ENCODE results near the gene ABI1. TPM values are rescaled to one million over a fixed set of nuclear protein-coding genes. Genes with fewer than 3 reads are reported as not detected.

The ABI1 gene
- 22.9 and 29.3 TPM in 2 replicates for total RNA-seq (2016; rRNA removed; fragmentation: Illumina TruSeq; extraction: Trizol)
- 3.5 and 4.0 TPM in 2 replicates for total RNA-seq (2016; cell fraction: cytosol; rRNA removed; fragmentation: Illumina TruSeq; extraction: Trizol; ENCODE audit: low read depth)
- total RNA-seq (2016; cell fraction: insoluble cytoplasmic fraction; rRNA removed; fragmentation: Illumina TruSeq; extraction: Trizol): 23.9 and 24.7 TPM in 2 replicates
- total RNA-seq (2016; cell fraction: membrane; rRNA removed; fragmentation: Illumina TruSeq; extraction: Trizol): 9.3 and 10.0 TPM in 2 replicates
- 18.3 and 20.7 TPM in 2 replicates for total RNA-seq (2016; cell fraction: nucleus; rRNA removed; fragmentation: Illumina TruSeq; extraction: Trizol)
- polyA plus RNA-seq (2011; rRNA removed): 16.4 and 20.9 TPM in 2 replicates
- 13.4 and 17.1 TPM in 2 replicates for polyA plus RNA-seq (2011; cell fraction: cytosol; rRNA removed)
- polyA plus RNA-seq (2011; cell fraction: nucleus; rRNA removed): 11.7 and 12.2 TPM in 2 replicates
- polyA plus RNA-seq (2012): 12.8 and 18.5 TPM in 2 replicates
- 1.3 TPM in 2 replicates for polyA plus RNA-seq (2016; cell fraction: cytosol; fragmentation: Illumina TruSeq; extraction: Trizol; ENCODE audit: low read depth)
- polyA plus RNA-seq (2016; cell fraction: insoluble cytoplasmic fraction; fragmentation: Illumina TruSeq; extraction: Trizol; ENCODE audit: low read depth): 28.5 and 28.8 TPM in 2 replicates
- 4.5 and 5.5 TPM in 2 replicates for polyA plus RNA-seq (2016; cell fraction: membrane; fragmentation: Illumina TruSeq; extraction: Trizol; ENCODE audit: low read depth)
- polyA plus RNA-seq (2016; cell fraction: nucleus; fragmentation: Illumina TruSeq; extraction: Trizol; ENCODE audit: insufficient read depth, low read depth): 18.6 and 19.8 TPM in 2 replicates
- polyA minus RNA-seq (2011; rRNA and poly(A)+ RNA removed; ENCODE audit: low replicate concordance): 13.8 and 16.1 TPM in 2 replicates
- polyA minus RNA-seq (2011; cell fraction: cytosol; rRNA and poly(A)+ RNA removed): 11.3 and 13.0 TPM in 2 replicates
- 37.5 and 44.6 TPM in 2 replicates for polyA minus RNA-seq (2011; cell fraction: nucleus; rRNA and poly(A)+ RNA removed)
- percentile 77 among the genes with signal in this experiment for Bru-seq, nascent RNA
- BruChase-seq, experiment 1, labeled RNA remaining after a 6-hour chase: percentile 71 among the genes with signal in this experiment
- BruChase-seq, experiment 2, labeled RNA remaining after a 2-hour chase: percentile 69 among the genes with signal in this experiment
- long read RNA-seq, experiment 1, transcript ABI1-205 (10 exons, 3,516 nt): major isoform, 5 of 23 reads
- long read RNA-seq, experiment 1, partial matches to known transcripts: 2 of 23 reads
- long read RNA-seq, experiment 1, other reads (novel, unspliced or antisense): 13 of 23 reads
- long read RNA-seq, experiment 2, partial matches to known transcripts: 2 of 31 reads
- long read RNA-seq, experiment 2, other reads (novel, unspliced or antisense): 26 of 31 reads

- WGBS (ENCODE audit: low lambda C conversion rate): 2% methylated on average over 24 of the region's 59 CpGs
- DNase-seq (ENCODE audit: low spot score): peak; percentile 98
- Histone ChIP-seq H3K27ac (ENCODE audit: extremely low read length, insufficient read depth, low read length) (peak within 1 kb of the TSS; percentile 93), H2AFZ (ENCODE audit: low read length) (peak within 1 kb of the TSS; percentile 84), H3K9me3 (ENCODE audit: low read length) (no peaks in the 10 kb centered on the region), H3K4me3 (replicated peaks in 1 of 3; ENCODE audit: insufficient read depth in 1 of 3, low read depth in 2 of 3, low read length in 3 of 3) (peak within 1 kb of the TSS; percentile 75 to 100 (median 95)), H3K9ac (ENCODE audit: insufficient read depth, low read depth, low read length) (peak within 1 kb of the TSS; percentile 93), H3K4me1 (ENCODE audit: insufficient read depth, low read length) (peaks cover 31% of the 10 kb centered on the region), H3K36me3 (replicated peaks in 1 of 2; ENCODE audit: control insufficient read depth in 1 of 2, insufficient read depth in 2 of 2, low read length in 2 of 2) (no peaks in the 10 kb centered on the region), H3K27me3 (ENCODE audit: control insufficient read depth in 1 of 2, insufficient read depth in 2 of 2, low read length in 2 of 2) (peaks cover 0 to 7% of the 10 kb centered on the region in 2 experiments; a peak in 1 of 5 replicates), H3K79me2 (ENCODE audit: insufficient read depth, low read length) (peaks cover 43% of the 10 kb centered on the region), H3K4me2 (ENCODE audit: low read depth, low read length) (peak within 1 kb of the TSS; percentile 83), H4K20me1 (ENCODE audit: insufficient read depth, low read length) (peaks cover 6% of the 10 kb centered on the region; the same call in 1 of the 2 replicates)
- intact Hi-C loops (cut with micrococcal nuclease; ENCODE audit: unreplicated experiment) (loop anchor here (2.0 kb wide), 2 partner anchors 22 to 126 kb away; no protein-coding TSS in a partner anchor), in situ Hi-C loops (cut with HindIII; ENCODE audit: extremely low pct_ligation_motif_present, low pct_unique_long_range_greater_than_20kb) (no loop called here)
- ChIA-PET POLR2A (interaction anchor here (0.6 to 1.1 kb wide), 3 partner anchors 40 to 135 kb away, joined by 3 to 4 read pairs (median 4); no protein-coding TSS in a partner anchor), CTCF (ENCODE audit: low intra/inter-chr PET ratio, low total read pairs) (interaction anchor here (1.0 to 1.4 kb wide), 2 partner anchors 21 to 135 kb away, joined by 4 to 5 read pairs; no protein-coding TSS in a partner anchor)
- BruUV-seq (replicated peaks): TSS peak; percentile 63
- peak; percentile 95 for ATAC-seq
- FAIRE-seq: peak; percentile 95
- TF ChIP-seq RAD21 (CRISPR knock-in tag; IDR thresholded peaks at IDR 0.05): no peak
- no peak for TF ChIP-seq ZNF652 (CRISPR knock-in tag; IDR thresholded peaks at IDR 0.05; ENCODE audit: borderline replicate concordance, low read depth)
- TF ChIP-seq SP2 (CRISPR knock-in tag; IDR thresholded peaks at IDR 0.05): no peak
- no peak; the same call in 1 of the 2 replicates for TF ChIP-seq ZNF75D (CRISPR knock-in tag; IDR thresholded peaks at IDR 0.05; ENCODE audit: borderline replicate concordance)
- peak; percentile 53; the same call in 1 of the 2 replicates for TF ChIP-seq ZFY (CRISPR knock-in tag; IDR thresholded peaks at IDR 0.05)
- TF ChIP-seq ESRRA (CRISPR knock-in tag; IDR thresholded peaks at IDR 0.05; ENCODE audit: low read depth): no peak
- TF ChIP-seq GATA4 (IDR thresholded peaks at IDR 0.05; ENCODE audit: borderline replicate concordance, low read depth): peak; percentile 70; the same call in 1 of the 2 replicates
- no peak for TF ChIP-seq ZNF629 (CRISPR knock-in tag; conservative IDR thresholded peaks at IDR 0.05)
- peak; percentile 88 for TF ChIP-seq ZNF143 (CRISPR knock-in tag; IDR thresholded peaks at IDR 0.05)
- TF ChIP-seq MAF1 (CRISPR knock-in tag; IDR thresholded peaks at IDR 0.05; ENCODE audit: borderline replicate concordance): no peak
- TF ChIP-seq BRD4 (CRISPR knock-in tag; IDR thresholded peaks at IDR 0.05): peak; percentile 58; the same call in 1 of the 2 replicates
- peak; percentile 81 for TF ChIP-seq PHF8 (CRISPR knock-in tag; IDR thresholded peaks at IDR 0.05)
- TF ChIP-seq ZBTB20 (CRISPR knock-in tag; IDR thresholded peaks at IDR 0.05; ENCODE audit: borderline replicate concordance, low read depth): no peak
- peak; percentile 49; the same call in 1 of the 2 replicates for TF ChIP-seq CBX5 (CRISPR knock-in tag; IDR thresholded peaks at IDR 0.05; ENCODE audit: borderline replicate concordance)
These were observed at the start of gene ABI1 for GRCh38 chr10:26860443-26861204. Gene ABI1 (minus strand): TSS chr10:26860958. CDS start chr10:26860863, 95 bp downstream.
